ENCODE results near the gene PLCG1.
"Not testable (repeated sequence)": the region's sequence is repeated elsewhere in the genome, so short reads cannot be mapped to it uniquely, and the experiment has no call there.

Gene PLCG1

DNA sequence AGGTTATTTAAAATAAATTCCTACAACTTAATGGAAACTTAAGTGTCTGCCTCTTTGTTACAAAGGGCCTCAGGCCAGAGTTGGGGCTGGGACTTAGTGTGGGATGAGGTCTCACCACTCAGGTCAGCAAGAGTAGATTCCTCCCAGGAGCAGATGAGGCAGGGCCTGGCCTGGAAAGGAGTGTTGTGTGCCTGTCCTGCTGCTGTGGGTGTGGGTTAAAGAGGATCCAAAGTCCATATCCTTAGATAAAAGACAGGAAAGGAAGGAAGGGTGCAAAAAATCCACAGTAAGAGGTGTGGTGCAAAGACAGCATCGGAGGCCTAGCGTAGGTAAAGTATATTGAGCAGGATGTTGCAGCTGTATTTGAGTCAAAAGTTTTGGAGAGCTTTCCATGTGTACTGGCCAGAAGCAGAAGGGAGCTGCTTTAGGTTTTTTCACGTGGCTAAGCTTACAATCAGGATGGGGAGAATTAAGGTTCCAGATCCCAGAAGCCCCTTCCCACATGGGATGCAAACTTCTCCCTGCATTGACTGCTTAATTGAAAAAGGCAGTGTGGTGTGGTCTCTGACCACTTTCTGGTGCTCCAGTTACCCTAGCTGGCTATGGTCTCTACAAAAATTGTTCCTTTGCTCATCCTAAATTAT is 12.8 kb upstream of the PLCG1 start:
- no peak for DNase-seq (ENCODE audit: low read depth, low spot score)

DNA sequence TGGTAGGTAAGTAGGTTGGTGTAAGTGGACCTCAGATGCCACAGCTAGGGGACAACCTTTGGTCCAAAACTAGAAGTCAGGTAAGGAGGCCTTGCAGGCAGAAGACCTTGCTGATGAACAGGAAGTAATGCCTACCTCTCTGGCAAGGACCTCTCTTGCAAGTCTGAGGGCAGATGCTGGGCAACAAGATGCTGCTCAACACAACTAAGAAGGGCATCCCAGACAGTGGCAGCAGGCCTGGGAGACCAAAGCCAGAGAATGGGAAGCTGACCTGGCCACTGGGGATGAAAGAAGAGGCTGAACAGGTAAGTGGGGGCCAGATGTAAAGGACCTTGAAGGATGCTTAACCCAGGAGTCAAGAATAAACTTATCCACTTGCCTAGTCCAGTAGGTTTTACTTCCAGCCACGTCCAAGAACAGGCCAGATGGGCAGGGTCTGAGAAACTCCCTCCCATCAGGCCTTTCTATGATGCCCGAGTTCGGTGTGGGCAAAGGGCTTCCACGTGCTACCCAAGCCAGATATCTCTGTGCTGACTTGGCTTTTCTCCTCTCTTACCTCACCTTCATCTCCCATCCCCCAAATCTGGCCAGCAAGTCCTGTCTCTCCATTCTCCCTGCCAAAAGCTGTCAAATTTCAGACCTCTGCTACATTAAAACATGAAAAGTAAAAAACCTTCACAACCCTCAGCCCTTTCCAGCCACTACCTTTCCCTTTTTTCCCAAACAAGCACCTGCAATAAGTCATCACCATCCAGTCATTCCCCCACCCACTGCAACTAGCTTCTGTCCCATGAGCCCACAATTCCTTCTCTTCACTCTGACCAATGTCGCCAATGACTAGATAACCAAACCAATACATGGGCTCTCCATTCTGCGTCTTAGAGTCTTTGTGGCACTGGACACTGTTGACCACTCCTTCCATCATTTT is 11.5 kb upstream of the PLCG1 start:
- DNase-seq (ENCODE audit: low read depth, low spot score) = no peak

DNA sequence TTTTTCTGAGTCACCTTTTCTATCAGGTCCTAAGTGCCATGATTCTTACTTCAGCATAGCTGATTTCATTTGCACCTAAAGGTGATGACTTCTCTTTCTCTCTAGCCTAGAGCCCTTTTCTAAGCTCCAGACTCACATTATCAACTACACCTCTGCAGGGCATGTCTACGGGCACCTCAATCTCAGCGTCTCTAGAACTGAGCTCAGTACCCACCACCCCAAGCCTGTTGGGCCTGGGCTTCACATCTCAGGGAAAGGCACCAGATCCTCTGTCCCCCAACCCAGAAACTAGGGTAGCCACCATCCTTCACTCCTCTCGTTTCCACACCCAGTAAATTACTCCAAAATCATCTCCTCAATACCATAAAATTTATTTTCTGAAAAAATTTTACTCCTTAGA is 10.6 kb upstream of the PLCG1 start:
- no peak for DNase-seq (ENCODE audit: low read depth, low spot score)

DNA sequence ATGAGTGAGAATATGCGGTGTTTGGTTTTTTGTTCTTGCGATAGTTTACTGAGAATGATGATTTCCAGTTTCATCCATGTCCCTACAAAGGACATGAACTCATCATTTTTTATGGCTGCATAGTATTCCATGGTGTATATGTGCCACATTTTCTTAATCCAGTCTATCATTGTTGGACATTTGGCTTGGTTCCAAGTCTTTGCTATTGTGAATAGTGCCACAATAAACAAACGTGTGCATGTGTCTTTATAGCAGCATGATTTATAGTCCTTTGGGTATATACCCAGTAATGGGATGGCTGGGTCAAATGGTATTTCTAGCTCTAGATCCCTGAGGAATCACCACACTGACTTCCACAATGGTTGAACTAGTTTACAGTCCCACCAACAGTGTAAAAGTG is 9.0 kb upstream of the PLCG1 start:
- DNase-seq (ENCODE audit: low read depth, low spot score) = not testable (repeated sequence)

DNA sequence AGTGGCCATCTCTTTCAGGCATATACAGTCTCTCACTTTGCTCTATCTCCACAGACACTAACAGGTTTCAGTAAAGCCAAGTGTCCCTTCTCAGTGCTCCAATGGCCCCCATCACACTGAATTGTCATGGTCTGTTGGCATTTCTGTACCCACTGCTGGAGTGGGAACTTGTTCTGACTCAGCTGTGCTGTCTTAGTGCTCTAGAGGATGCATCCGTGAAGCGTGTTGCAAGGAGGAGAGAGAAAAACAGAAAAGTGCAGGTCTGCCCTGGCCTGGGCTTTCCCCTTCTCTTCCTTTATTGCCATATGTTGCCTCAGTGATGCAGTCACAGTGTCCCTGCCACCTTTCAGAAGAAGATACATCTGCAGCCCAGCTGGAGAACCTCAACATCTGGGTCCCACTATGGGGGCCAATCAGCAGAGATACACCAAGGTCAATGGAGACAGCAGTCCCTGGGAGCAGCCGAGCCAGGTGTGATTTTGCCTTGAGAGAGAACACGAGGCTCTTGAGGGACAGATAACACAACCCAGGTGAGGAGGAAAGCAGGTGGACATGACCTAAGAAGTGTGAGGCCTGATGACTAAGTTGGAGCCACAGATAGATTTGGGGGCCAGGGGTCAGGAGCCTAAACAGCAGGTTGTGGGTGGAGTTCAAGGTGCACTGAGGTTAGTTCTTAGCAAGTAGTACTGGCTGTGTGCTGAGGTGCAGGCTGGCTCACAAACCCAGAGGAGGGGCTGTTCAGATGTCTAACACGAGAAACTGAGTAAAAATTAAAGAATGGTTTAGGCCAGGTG is 5.6 kb upstream of the PLCG1 start:
- DNase-seq (ENCODE audit: low read depth, low spot score) = no peak

DNA sequence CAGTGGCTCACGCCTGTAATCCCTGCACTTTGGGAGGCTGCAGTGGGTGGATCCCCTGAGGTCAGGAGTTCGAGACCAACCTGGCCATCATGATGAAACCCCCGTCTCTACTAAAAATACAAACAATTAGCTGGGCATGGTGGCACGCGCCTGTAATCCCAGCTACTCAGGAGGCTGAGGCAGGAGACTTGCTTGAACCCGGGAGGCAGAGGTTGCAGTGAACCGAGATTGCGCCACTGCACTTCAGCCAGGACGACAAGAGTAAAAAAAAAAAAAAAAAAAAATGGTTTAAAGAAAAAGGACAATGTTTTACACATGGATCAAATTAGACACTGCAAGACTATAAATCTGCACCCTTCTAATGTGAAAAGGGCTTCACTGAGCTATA is 5.0 kb upstream of the PLCG1 start:
- DNase-seq (ENCODE audit: low read depth, low spot score) = not testable (repeated sequence)

DNA sequence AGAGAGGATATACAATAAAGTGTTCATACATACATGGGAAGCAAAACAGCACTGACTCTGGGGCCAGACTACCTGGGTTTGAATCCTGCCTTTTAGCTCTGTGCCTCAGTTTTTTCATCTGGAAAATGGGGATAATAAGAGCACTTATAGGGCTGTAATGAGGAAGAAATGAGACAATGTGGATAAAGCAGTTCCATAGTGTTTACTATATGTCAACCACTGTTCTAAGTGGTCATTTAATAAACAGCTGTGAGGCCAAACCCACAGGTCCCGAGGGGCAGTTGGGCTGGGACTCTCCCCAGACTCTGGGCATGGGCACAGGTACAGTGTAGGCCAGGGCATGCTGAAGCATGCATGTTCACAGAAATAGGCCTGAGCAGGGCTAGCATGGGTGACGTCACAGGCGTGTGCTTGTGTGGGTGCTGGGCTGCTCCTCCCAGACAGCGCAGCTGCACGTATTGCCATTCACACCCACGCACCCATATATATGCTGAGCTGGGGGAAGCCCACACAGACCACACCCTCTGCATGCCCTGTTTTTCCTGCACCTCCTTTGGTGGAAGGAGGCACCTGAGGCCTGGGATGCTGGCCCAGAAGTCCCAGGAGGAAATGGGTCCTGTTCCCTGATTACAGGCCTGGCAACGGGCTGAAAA is 3.5 kb upstream of the PLCG1 start:
- DNase-seq (ENCODE audit: low read depth, low spot score) = no peak

DNA sequence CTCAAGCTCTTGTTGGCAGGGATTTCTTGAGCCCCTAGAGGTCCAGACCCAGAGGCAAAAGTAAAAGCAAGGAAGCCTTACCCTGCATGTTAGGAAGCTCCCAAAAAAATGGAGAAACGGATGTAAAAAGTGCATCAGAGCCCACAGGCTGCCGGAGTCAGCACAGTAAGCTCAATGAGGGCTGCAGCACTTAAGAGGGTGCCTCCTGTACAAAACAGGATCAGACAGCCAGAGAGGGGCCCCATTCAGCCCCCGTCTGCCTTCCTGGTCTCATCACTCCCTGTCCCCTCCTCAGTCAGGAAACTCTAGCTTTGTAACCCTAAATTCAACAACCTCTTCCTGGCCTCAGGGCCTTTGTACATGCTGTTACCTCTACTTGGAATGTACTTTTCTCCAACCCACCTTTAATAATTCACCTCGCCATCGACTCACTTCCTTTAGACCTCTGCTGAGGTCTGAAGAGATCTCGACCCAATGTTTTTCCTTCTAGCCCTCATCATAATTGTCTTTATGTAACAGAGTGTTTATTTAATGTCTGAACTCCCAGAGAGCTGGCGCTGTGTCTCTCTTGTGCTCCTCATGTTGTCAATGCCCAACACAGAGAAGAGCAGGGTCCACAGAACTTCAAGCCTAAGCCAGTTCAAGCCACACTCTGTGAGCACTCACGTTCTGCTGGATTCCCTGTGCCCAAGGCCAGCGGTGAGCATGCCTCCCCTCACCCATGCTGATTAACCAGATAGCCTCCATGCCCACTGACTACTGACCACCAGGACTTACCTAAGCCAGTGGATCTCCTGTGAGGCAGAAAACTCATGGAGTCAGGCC is 2.8 kb upstream of the PLCG1 start:
- no peak for DNase-seq (ENCODE audit: low read depth, low spot score)

DNA sequence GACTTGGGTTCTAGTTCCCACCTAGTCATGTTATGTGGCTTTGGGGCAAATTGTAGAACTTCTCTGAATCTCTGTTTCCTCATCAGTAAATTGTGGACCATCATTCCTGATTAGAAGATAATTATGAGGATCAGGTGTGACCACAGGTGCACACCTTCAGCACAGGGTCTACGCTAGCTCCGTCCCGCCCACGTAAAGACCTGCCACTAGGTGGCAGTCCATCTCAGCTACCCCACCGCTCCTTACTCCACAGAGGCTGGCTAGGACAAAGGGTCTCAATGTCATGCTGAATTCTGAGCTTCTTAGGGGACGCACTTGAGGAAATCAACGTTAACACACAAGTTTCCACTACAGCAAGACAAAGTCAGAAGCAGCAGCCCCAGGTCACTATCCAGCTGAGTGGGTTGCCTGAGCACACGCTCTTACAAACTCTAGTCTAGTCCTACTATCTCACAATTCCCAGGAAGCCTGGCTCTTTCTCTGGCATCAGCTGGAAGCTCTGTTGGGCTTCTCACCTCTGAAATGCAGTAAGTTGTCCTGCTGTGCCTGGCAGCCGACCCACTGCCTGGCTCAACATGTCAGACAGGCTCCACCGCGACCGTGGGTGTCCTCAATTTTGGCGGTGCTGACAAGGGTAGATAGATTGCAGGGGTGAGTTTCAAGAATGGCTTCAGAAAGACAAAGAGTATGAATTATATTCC is 2.0 kb upstream of the PLCG1 start:
- DNase-seq (ENCODE audit: low read depth, low spot score) = no peak

DNA sequence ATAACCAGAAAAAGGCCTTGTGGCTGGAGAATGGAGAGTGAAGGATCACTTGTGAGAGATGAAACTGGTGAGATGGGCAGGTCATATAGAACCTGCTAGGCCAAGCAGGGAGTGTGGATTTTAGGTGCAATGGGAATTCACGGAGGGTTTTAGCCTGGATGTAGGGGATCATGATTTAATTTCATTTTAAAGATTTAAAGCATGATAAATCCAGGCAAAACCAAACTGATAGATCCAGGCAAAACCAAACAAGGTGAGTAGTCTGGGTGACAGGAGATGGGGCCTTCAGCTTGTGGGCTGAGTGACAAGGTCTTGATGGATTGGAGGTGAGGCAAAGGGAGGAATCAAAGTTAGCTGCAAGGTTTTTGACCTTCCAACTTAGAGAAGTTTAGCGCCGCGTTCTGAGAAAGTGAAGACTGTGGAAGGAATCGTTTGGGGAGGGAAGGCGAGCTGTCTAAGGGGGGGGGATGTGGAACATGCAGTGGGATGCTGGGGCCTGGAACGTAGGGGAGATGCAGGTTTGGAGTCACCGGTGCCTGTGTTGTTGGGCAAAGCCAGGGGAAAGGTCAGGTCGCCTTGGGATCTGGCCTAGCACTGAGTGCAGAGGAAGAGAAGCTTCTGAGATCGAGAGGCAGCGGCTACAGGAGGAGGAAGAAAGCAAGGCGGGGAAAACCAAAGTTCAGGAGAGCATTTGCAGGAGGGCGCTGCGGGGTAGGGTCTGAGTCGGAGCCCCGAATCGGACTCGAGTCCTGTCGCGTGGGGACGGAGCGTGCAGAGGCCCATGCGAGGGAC is 1.3 kb upstream of the PLCG1 start:
- DNase-seq (ENCODE audit: low read depth, low spot score) = no peak

DNA sequence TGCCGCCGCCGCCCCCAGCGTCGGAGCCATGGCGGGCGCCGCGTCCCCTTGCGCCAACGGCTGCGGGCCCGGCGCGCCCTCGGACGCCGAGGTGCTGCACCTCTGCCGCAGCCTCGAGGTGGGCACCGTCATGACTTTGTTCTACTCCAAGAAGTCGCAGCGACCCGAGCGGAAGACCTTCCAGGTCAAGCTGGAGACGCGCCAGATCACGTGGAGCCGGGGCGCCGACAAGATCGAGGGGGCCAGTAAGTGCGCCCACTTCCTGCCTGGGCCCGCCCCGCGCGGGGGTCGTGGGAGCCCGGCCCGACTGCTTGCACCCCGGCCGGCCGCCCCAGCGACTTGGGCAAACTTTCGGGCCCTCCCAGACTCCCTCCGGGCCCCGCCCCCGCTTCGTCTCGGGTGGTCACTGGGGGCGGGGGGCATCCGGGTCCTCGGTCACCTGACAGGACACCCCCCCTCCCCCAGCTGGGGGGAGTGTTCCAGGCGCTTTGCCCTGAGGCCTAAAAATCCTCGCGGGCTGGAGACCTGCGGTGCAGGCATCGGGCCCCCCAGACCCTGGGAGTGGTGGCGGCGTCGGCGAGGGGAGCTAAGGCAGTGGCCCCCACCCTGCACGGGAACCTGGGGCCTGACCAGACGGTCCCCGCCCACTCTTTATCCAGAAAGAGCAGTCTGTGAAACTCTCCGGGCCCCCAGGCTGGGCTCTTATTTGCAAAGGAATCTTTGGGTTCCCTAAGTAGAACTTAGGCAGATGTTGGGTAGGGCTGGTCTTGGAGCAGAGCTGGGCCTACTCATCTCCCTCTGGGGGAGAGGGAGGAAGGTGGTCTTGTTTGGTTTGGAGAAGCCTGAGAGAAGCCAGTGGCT is 501 bp downstream of the PLCG1 start:
- no peak for DNase-seq (ENCODE audit: low read depth, low spot score)

DNA sequence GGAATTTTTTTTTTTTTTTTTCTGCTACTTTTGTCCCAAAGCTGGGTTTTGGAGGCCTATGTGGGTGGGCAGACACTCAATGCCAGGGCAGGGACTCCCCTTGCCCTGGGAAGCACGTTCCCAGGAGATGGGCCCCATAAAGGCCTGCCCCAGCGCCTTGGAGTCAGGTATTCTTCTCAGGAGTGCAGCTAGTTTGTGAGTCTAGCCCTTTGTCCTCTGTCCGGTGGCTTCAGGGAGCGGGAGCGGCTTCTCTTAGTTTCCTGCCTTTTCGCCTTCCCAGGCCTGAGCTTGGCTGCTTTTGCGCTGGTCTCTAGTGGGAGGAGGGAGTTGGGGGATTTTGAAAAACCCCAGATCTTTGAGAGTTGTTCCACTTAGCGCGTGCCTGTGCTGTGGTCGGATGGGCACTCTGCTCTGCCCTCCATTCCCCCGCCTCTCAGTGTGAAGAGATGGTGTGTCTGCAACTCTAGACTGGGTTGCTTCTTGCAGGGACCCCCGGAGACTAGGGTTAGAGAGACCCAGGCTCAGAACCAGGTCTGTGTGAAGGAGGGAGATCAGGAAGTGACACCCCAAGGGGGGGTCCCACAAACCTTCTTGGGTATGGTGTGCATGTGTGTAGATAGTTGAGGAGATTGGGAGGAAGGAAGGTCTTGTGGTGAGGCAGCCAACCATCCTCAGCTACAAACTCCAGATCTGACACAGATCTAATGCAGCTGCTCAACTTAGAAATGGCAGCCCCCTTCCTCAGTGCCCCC is 1.3 kb downstream of the PLCG1 start:
- DNase-seq (ENCODE audit: low read depth, low spot score) = no peak

DNA sequence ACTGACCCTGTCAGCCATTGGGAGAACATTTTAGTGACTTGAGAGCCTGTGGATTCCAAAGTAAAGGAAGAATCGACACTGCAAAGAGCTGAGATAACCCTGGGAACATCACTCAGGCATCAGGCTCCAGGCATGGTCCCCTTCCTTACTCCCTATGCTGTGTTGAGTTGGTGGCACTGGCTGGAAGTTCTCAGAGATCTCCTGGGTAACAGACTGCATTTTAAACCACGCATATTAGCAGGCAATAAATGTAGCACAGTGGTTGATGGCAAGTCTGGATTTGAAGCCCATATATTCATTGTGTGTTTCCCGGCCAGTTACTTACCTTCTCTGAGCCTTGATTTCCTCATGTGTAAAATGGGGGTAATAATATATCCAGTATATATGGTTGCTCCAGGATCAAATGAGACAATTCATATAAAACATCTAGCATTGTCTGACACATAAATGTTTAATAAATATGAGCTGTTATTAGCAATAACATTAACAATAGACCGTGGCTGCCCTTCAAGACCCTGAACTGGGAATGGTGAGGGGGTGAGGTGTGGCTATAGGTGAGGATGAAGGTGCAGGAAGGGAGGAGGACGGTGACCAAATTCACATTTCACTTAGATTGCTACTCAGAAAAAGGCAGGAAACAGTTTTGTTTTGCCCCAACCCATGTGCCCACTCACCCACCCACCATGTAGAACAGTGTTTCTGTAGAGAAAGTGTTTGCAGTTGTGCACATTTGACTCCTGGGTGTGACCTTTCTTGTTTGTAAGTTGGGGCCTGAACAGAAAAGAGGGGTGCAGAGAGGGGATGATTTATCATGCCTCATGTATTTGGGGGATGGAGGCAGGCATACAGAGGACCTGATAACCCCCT is 2.1 kb downstream of the PLCG1 start:
- DNase-seq (ENCODE audit: low read depth, low spot score) = no peak

DNA sequence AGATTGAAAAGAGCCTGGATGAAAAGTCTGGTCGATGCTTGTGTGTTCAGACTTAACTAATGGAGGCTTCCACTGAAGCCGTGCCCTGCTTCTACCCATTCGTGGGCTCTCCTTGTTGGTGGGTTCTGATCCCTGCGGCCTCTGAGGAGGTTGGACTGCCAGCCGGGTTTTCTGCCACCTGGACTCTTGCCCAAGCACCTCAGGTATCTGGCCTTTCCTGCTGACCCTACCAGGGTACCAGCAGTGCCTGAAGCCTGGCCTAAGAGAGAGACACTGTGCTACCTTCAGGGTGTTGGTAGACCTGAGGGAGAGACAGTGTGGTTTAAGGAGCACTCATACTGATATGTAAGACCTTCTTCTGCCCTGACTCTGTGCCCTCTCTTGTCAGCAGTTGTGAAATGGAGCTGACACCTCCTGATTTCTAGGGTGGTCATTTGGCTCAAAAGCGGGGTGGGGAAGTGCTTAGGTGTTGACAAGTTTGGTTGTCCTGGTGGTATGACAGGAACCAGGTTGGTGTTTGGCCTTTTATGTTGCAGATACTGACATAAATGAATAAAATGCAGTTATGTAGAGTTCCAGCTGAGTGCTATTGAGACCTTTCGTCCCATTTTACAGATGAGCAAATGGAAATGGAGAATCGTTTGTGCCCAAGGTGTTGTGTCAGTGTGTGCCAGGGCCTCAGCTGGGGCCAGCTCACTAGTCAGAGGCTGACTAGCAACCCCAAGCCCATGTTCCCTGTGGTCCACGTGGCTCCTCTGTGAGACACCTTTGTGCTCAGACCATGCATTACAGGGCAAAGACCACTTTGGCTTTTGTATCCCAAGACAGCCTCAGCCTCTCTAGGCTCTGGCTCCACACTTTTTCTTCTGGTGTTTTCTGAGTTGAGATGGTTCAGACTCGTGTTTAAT is 3.1 kb downstream of the PLCG1 start:
- DNase-seq (ENCODE audit: low read depth, low spot score) = no peak

DNA sequence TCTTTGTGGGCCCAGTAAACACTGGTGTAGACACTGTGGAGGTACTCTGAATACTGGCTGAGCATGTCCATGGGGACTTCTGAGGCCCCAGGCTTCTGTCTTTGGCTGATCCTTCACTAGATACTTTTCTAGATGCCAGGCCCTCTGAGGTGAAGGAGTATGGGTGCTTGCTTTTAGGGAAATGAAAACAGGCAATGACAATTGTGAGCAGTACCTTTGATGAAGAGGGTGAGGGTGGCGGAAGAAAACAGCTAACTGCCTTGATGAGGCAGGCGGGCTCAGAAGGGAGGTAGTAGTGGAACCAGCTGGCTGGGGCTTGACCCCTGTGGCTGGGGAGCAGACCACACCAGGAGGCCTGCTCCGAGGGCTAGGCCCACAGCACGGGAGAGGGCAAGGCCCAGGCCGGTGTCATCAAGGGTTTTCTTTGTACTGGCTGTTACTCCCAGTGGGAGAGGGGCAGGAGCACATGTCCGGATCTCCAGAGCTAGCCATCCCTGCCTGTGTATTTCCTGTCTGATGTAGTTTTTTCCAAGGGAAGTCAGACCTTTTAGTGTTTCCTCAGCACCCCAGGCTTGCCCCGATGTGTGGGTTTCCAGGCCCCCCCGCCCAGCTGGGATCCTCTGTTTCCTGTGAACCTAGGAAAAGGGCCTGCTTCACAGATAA is 3.9 kb downstream of the PLCG1 start:
- DNase-seq (ENCODE audit: low read depth, low spot score) = no peak

Measured in brain pericyte (primary cell).